SK-N-SH (cell line): ENCODE data around the gene RCSD1. TPM values are rescaled to one million over a fixed set of nuclear protein-coding genes. Genes with fewer than 3 reads are reported as not detected.

Experiments
- CTCF ChIA-PET: fragments of 300-600, 350-600 bp; formaldehyde crosslinking; extraction: SDS; loops from one replicate; lab custom pipeline; 2021; lab: Yijun Ruan, JAX
- POLR2A ChIA-PET: fragments of 350-600 bp; sonication (Branson Sonifier 250); formaldehyde crosslinking; extraction: SDS; loops from one replicate; lab custom pipeline; 2020; ENCODE audit warnings: antibody characterized with exemption, inconsistent platforms; lab: Yijun Ruan, JAX
- DNase-seq: peaks from one replicate; pipeline ENCODE4 v3.0.0; 2012
- H2AFZ ChIP-seq: fragments of 200-600 bp; sonication (generic); 2 replicates; pipeline ENCODE4 v1.8.1; 2016; ENCODE audit warnings: antibody characterized with exemption, mild to moderate bottlenecking, low read depth
- H3F3A ChIP-seq: fragments of 200-600 bp; sonication (generic); replicated peaks from 2 replicates; pipeline ENCODE3; 2016; ENCODE audit warnings: antibody characterized with exemption, mild to moderate bottlenecking; ENCODE audit not compliant: insufficient read depth
- H3K27ac ChIP-seq, 2 experiments: fragments of 200-500 bp in 1 of 2; fragments of 200-600 bp in 1 of 2; sonication (Bioruptor generic) in 1 of 2; sonication (generic), shearing (Covaris generic) in 1 of 2; 2 replicates each; pipeline versions ENCODE4 v1.5.1 to v1.6.1; 2014 to 2016; ENCODE audit warnings: low read depth in 2 of 2, inconsistent platforms in 1 of 2, low read length in 1 of 2, mild to moderate bottlenecking in 1 of 2, mixed read lengths in 1 of 2
- H3K27me3 ChIP-seq: fragments of 200-600 bp; sonication (generic), shearing (Covaris generic); 2 replicates; pipeline ENCODE4 v1.6.1; 2016; ENCODE audit warnings: mixed run types; ENCODE audit not compliant: insufficient read depth
- H3K36me3 ChIP-seq, 2 experiments: fragments of 200-500 bp in 1 of 2; fragments of 200-600 bp in 1 of 2; sonication (Bioruptor generic) in 1 of 2; sonication (generic) in 1 of 2; replicated peaks in 1 of 2; 2 replicates each; pipeline versions ENCODE3 to v1.5.1; 2014 to 2016; ENCODE audit warnings: low read length in 1 of 2, mild to moderate bottlenecking in 1 of 2; ENCODE audit not compliant: insufficient read depth in 2 of 2, control insufficient read depth in 1 of 2
- H3K4me1 ChIP-seq, 2 experiments: fragments of 200-500 bp in 1 of 2; fragments of 200-600 bp in 1 of 2; sonication (Bioruptor generic) in 1 of 2; sonication (generic), shearing (Covaris generic) in 1 of 2; 2 replicates each; pipeline versions ENCODE4 v1.5.1 to v1.6.1; 2014 to 2016; ENCODE audit warnings: low read depth in 1 of 2, low read length in 1 of 2, mixed run types in 1 of 2; ENCODE audit not compliant: insufficient read depth in 2 of 2, control insufficient read depth in 1 of 2
- H3K4me2 ChIP-seq: fragments of 200-600 bp; sonication (generic), shearing (Covaris generic); 2 replicates; pipeline ENCODE4 v1.6.1; 2017; ENCODE audit warnings: mixed run types
- H3K4me3 ChIP-seq, 2 experiments: fragments of 200-500 bp in 1 of 2; fragments of 200-600 bp in 1 of 2; sonication (Bioruptor generic) in 1 of 2; sonication (generic), shearing (Covaris generic) in 1 of 2; 2 replicates each; pipeline versions ENCODE4 v1.5.1 to v1.8.1; 2014 to 2016; ENCODE audit warnings: low read depth in 2 of 2, inconsistent platforms in 1 of 2, low read length in 1 of 2, mild to moderate bottlenecking in 1 of 2, mixed read lengths in 1 of 2, moderate library complexity in 1 of 2
- H3K79me2 ChIP-seq: fragments of 200-600 bp; sonication (generic); 2 replicates; pipeline ENCODE4 v1.8.1; 2017; ENCODE audit warnings: mild to moderate bottlenecking; ENCODE audit not compliant: insufficient read depth
- H3K9ac ChIP-seq: fragments of 200-600 bp; sonication (generic); 2 replicates; pipeline ENCODE4 v1.6.1; 2017; ENCODE audit warnings: mixed run types
- H3K9me2 ChIP-seq: fragments of 200-600 bp; sonication (generic); 2 replicates; pipeline ENCODE4 v1.6.1; 2017; ENCODE audit warnings: mixed run types
- H3K9me3 ChIP-seq: fragments of 200-600 bp; sonication (generic); 2 replicates; pipeline ENCODE4 v1.6.1; 2017; ENCODE audit warnings: mixed run types, mild to moderate bottlenecking, moderate library complexity
- H4K20me1 ChIP-seq: fragments of 200-600 bp; sonication (generic); 2 replicates; pipeline ENCODE4 v1.6.1; 2017; ENCODE audit warnings: mild to moderate bottlenecking, mixed run types; ENCODE audit not compliant: insufficient read depth
- CHD2 ChIP-seq: fragments of 150-350 bp; IDR thresholded peaks from 2 replicates; pipeline ENCODE4 v1.6.1; 2018; ENCODE audit warnings: low read length; ENCODE audit not compliant: partially characterized antibody
- CTCF ChIP-seq: fragments of 200-600 bp; sonication (generic); IDR thresholded peaks from 2 replicates; pipeline ENCODE4 v1.6.1; 2017; ENCODE audit warnings: antibody characterized with exemption, mild to moderate bottlenecking, moderate library complexity
- EP300 ChIP-seq, 2 experiments: IDR thresholded peaks; 2 replicates each; pipeline versions ENCODE4 v1.4.0 to v1.6.1; 2012; ENCODE audit warnings: borderline replicate concordance in 1 of 2, low read depth in 1 of 2, low read length in 1 of 2
- EZH2phosphoT487 ChIP-seq: fragments of 200-600 bp; sonication (generic); IDR thresholded peaks from 2 replicates; pipeline ENCODE4 v1.6.1; 2017; ENCODE audit warnings: low read depth, mixed run types, mild to moderate bottlenecking, antibody characterized with exemption, moderate library complexity, borderline replicate concordance
- FOXM1 ChIP-seq: IDR thresholded peaks from 2 replicates; pipeline ENCODE4 v1.4.0; 2012; ENCODE audit warnings: low read depth, mild to moderate bottlenecking
- GABPA ChIP-seq: IDR thresholded peaks from 2 replicates; pipeline ENCODE4 v1.4.0; 2012; ENCODE audit warnings: low read depth, mild to moderate bottlenecking
- GATA2 ChIP-seq: sonication (generic); formaldehyde crosslinking; IDR thresholded peaks from 2 replicates; pipeline ENCODE4 v1.5.0; 2020; ENCODE audit warnings: mild to moderate bottlenecking, missing genetic modification reagents
- JUND ChIP-seq: IDR thresholded peaks from 2 replicates; pipeline ENCODE4 v1.4.0; 2012
- MAX ChIP-seq: IDR thresholded peaks from 2 replicates; pipeline ENCODE4 v1.4.0; 2012; ENCODE audit warnings: low read depth
- MEF2A ChIP-seq: IDR thresholded peaks from 2 replicates; pipeline ENCODE4 v1.4.0; 2012; ENCODE audit warnings: low read depth, borderline replicate concordance
- RAD21 ChIP-seq: IDR thresholded peaks from 2 replicates; pipeline ENCODE4 v1.6.1; 2012; ENCODE audit warnings: mild to moderate bottlenecking, low read length
- RCOR1 ChIP-seq: fragments of 150-350 bp; IDR thresholded peaks from 2 replicates; pipeline ENCODE4 v1.6.1; 2017; ENCODE audit warnings: antibody characterized with exemption, low read length
- SMC3 ChIP-seq: IDR thresholded peaks from 2 replicates; pipeline ENCODE4 v1.6.1; 2012; ENCODE audit warnings: low read depth, low read length, improper control_type of control experiment
- TAF1 ChIP-seq: IDR thresholded peaks from 2 replicates; pipeline ENCODE4 v1.6.1; 2012; ENCODE audit warnings: low read depth, mild to moderate bottlenecking, low read length, moderate library complexity, borderline replicate concordance
- WGBS: methylation state at CpG from one replicate; pipeline ENCODE4 v1.1.6; 2017; ENCODE audit warnings: low lambda C conversion rate; 5-methylcytosine and 5-hydroxymethylcytosine counted together
- polyA plus RNA-seq, 3 experiments: library from polyadenylated mRNA; depleted of rRNA; stranded (reverse); fragments of >200 nt; gene quantifications; 2 replicates each; pipeline ENCODE4 v1.2.3, GENCODE V29; 2012
- TF ChIP-seq, protein P1 (sequence below): IDR thresholded peaks from 2 replicates; pipeline ENCODE4 v1.4.0; 2012; ENCODE audit warnings: low read depth, borderline replicate concordance

Gene RCSD1
- polyA plus RNA-seq, 1 of the 3 experiments (the other 2 are of a cell fraction), result 0.02 TPM

DNA sequence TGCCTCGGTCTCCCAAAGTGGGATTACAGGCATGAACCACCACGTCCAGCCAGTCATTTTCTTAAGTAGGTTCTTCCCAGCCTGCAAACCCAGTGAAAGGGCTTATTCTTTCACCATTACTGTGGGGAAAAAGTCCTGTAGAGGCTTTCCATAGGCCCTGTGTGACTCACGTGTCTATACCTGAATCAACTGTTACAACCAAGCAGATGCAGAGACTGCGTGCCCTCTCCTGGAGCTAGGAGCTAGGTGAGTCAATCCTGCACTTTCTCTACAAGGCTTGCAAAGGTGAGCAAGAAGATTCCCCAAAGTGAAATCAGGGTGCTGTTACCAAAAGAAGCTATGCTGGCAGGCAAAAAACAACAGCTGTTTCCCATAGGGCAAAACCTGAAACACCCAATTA is 77.9 kb downstream of the RCSD1 start (continued):
- TF ChIP-seq FOXM1, result no peak
- TF ChIP-seq GABPA, result no peak

GRCh38 chr1:167708940-167709389 is 78.9 kb downstream of the RCSD1 start:
- H3K9me2 ChIP-seq, result no peaks in the 10 kb centered on the region
- H3K27ac ChIP-seq, result no peak overlapping the region
- DNase-seq, result no peak
- ChIA-PET POLR2A (interaction anchor here (0.6 kb wide), 1 partner anchor 118 kb away, joined by 3 read pairs; no protein-coding TSS in a partner anchor), CTCF (interaction anchor here (2.8 kb wide), 1 partner anchor 21 kb away, joined by 14 read pairs; no protein-coding TSS in a partner anchor)
- no peaks in the 10 kb centered on the region for H3K79me2 ChIP-seq
- no peak overlapping the region for H3K4me2 ChIP-seq
- H4K20me1 ChIP-seq, result no peaks in the 10 kb centered on the region
- H3K36me3 ChIP-seq, result no peaks in the 10 kb centered on the region
- no peak overlapping the region for H3K4me3 ChIP-seq
- H3K27me3 ChIP-seq, result peaks cover 13% of the 10 kb centered on the region; the same call in 1 of the 2 replicates
- 94% methylated on average over 3 of the region's 3 CpGs for WGBS
- H3K9me3 ChIP-seq, result no peaks in the 10 kb centered on the region
- no peak overlapping the region for H2AFZ ChIP-seq
- H3K4me1 ChIP-seq, result peaks cover 0 to 5% of the 10 kb centered on the region in 2 experiments; a peak in 1 of 4 replicates
- no peaks in the 10 kb centered on the region for H3F3A ChIP-seq
- TF ChIP-seq, protein P1, sequence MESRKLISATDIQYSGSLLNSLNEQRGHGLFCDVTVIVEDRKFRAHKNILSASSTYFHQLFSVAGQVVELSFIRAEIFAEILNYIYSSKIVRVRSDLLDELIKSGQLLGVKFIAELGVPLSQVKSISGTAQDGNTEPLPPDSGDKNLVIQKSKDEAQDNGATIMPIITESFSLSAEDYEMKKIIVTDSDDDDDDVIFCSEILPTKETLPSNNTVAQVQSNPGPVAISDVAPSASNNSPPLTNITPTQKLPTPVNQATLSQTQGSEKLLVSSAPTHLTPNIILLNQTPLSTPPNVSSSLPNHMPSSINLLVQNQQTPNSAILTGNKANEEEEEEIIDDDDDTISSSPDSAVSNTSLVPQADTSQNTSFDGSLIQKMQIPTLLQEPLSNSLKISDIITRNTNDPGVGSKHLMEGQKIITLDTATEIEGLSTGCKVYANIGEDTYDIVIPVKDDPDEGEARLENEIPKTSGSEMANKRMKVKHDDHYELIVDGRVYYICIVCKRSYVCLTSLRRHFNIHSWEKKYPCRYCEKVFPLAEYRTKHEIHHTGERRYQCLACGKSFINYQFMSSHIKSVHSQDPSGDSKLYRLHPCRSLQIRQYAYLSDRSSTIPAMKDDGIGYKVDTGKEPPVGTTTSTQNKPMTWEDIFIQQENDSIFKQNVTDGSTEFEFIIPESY, result no peak
- no peak overlapping the region for H3K9ac ChIP-seq

- H3K9me2 ChIP-seq, result no peaks in the 10 kb centered on the region
- no peak overlapping the region for H3K4me2 ChIP-seq
- no peak overlapping the region for H2AFZ ChIP-seq
- H3K36me3 ChIP-seq, result no peaks in the 10 kb centered on the region
- TF ChIP-seq RAD21, result no peak
- TF ChIP-seq GATA2 (CRISPR knock-in tag), result no peak
- TF ChIP-seq MAX, result no peak
- TF ChIP-seq CHD2, result no peak
- TF ChIP-seq JUND, result no peak
- TF ChIP-seq RCOR1, result no peak
- TF ChIP-seq CTCF, result no peak
- TF ChIP-seq GABPA, result no peak
- no peak for TF ChIP-seq EP300 (IDR thresholded peaks at IDR 0.05; ENCODE audit: borderline replicate concordance in 1 of 2, low read depth in 1 of 2, low read length in 1 of 2)
- no peak for TF ChIP-seq SMC3
- TF ChIP-seq FOXM1, result no peak
- no peak for TF ChIP-seq EZH2phosphoT487
- TF ChIP-seq MEF2A, result no peak
- no peak for TF ChIP-seq TAF1
- peaks cover 4% of the 10 kb centered on the region for H3F3A ChIP-seq
- CTCF ChIA-PET, result no interaction called here
- H3K4me1 ChIP-seq, result peaks cover 0 to 5% of the 10 kb centered on the region in 2 experiments; a peak in 1 of 4 replicates
- no peaks in the 10 kb centered on the region for H3K9me3 ChIP-seq
- no peak for DNase-seq
- peaks cover 8% of the 10 kb centered on the region; the same call in 1 of the 2 replicates for H3K27me3 ChIP-seq
- H3K9ac ChIP-seq, result no peak overlapping the region
- H3K4me3 ChIP-seq, result no peak overlapping the region
- no peaks in the 10 kb centered on the region for H4K20me1 ChIP-seq
- H3K27ac ChIP-seq, result no peak overlapping the region
- POLR2A ChIA-PET, result no interaction called here
- WGBS, result 93% methylated on average over 1 of the region's 1 CpG
- H3K79me2 ChIP-seq, result no peaks in the 10 kb centered on the region
Observed at GRCh38 chr1:167710836-167711235, 80.8 kb downstream of the RCSD1 start.
